ENCODE measurements around the gene LCK. TPM values are rescaled to one million over a fixed set of nuclear protein-coding genes. Genes with fewer than 3 reads are reported as not detected.

LCK gene
- total and polyA plus RNA-seq, 2 experiments from 2014 or later = 0.40 to 0.79 TPM

- Histone ChIP-seq H3K9me3 (ENCODE audit: low read depth) (no peaks in the 10 kb centered on the region), H3K27me3 (no peaks in the 10 kb centered on the region), H3K36me3 (replicated peaks; ENCODE audit: insufficient read depth, low read depth) (peaks cover 3% of the 10 kb centered on the region), H2AFZ (no peak overlapping the region), H3K9me2 (replicated peaks; ENCODE audit: insufficient read depth) (no peaks in the 10 kb centered on the region), H3K4me3 (no peak overlapping the region), H3K79me2 (peaks cover 99% of the 10 kb centered on the region), H3K4me1 (ENCODE audit: insufficient read depth) (peaks cover 5% of the 10 kb centered on the region), H3K27ac (peak overlapping the region; percentile 34), H4K20me1 (ENCODE audit: insufficient read depth, poor library complexity, severe bottlenecking) (peaks cover 7% of the 10 kb centered on the region), H3K4me2 (no peak overlapping the region)
- DNase-seq (ENCODE audit: low spot score) = no peak
- TF ChIP-seq, protein P1, sequence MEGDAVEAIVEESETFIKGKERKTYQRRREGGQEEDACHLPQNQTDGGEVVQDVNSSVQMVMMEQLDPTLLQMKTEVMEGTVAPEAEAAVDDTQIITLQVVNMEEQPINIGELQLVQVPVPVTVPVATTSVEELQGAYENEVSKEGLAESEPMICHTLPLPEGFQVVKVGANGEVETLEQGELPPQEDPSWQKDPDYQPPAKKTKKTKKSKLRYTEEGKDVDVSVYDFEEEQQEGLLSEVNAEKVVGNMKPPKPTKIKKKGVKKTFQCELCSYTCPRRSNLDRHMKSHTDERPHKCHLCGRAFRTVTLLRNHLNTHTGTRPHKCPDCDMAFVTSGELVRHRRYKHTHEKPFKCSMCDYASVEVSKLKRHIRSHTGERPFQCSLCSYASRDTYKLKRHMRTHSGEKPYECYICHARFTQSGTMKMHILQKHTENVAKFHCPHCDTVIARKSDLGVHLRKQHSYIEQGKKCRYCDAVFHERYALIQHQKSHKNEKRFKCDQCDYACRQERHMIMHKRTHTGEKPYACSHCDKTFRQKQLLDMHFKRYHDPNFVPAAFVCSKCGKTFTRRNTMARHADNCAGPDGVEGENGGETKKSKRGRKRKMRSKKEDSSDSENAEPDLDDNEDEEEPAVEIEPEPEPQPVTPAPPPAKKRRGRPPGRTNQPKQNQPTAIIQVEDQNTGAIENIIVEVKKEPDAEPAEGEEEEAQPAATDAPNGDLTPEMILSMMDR (IDR thresholded peaks at IDR 0.05; ENCODE audit: poor library complexity) = no peak
- TF ChIP-seq EZH2 (IDR thresholded peaks at IDR 0.05; ENCODE audit: borderline replicate concordance) (no peak), EZH2phosphoT487 (IDR thresholded peaks at IDR 0.05; ENCODE audit: low read depth, severe bottlenecking, unreplicated experiment) (no peak)
- 70% methylated on average over 2 of the region's 2 CpGs for WGBS (ENCODE audit: low lambda C conversion rate, missing lambda C conversion rate)
Measured at GRCh38 chr1:32307324-32307723, 56.3 kb downstream of the LCK start.

GRCh38 chr1:32309960-32310359 lies 58.9 kb downstream of the LCK start:
- no peak for TF ChIP-seq EZH2phosphoT487 (IDR thresholded peaks at IDR 0.05; ENCODE audit: low read depth, severe bottlenecking, unreplicated experiment)
- TF ChIP-seq, protein P1 (IDR thresholded peaks at IDR 0.05; ENCODE audit: poor library complexity) = no peak
- TF ChIP-seq EZH2 (IDR thresholded peaks at IDR 0.05; ENCODE audit: borderline replicate concordance) = no peak
- Histone ChIP-seq H2AFZ (no peak overlapping the region), H3K9me3 (ENCODE audit: low read depth) (no peaks in the 10 kb centered on the region), H3K4me1 (ENCODE audit: insufficient read depth) (peaks cover 5% of the 10 kb centered on the region), H3K27ac (no peak overlapping the region), H4K20me1 (ENCODE audit: insufficient read depth, poor library complexity, severe bottlenecking) (peaks cover 7% of the 10 kb centered on the region), H3K9me2 (replicated peaks; ENCODE audit: insufficient read depth) (no peaks in the 10 kb centered on the region), H3K79me2 (peaks cover 98% of the 10 kb centered on the region), H3K4me3 (no peak overlapping the region), H3K27me3 (no peaks in the 10 kb centered on the region), H3K36me3 (replicated peaks; ENCODE audit: insufficient read depth, low read depth) (no peaks in the 10 kb centered on the region), H3K4me2 (no peak overlapping the region)
- WGBS (ENCODE audit: low lambda C conversion rate, missing lambda C conversion rate) = 48% methylated on average over 1 of the region's 1 CpG
- DNase-seq (ENCODE audit: low spot score) = no peak

DNA sequence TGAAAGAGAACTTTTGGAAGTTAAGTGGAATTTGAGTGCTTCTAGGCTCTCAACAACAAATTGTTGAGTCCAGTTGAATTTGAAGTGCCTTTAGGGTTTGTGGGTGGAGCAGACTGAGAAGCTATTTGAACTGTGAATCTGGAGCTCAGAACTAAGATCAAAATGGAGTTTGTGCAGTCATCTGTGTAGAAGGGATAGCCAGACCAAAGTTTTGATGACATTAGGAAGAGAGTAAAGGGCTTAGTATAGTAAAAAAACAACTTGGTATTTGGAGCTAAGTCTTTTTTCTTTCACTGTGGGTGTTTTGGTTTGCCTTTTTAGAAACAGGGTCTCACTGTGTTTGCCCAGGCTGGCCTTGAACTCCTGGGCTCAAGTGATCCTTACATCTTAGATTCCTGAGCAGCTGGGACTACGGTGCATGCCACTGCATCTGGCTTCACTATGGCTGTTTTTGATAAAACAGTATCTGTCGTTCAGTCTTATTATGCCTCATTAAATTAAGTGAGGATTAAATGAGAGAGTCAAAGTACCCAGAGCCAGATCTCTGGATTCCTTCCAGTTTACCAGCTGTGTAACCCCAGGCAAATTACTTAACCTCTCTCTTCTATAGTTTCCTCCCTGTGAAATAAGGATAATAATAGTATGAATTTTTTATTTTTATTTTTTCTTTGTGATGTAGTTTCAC lies 60.8 kb downstream of the LCK start:
- peaks cover 7% of the 10 kb centered on the region for H4K20me1 ChIP-seq (ENCODE audit: insufficient read depth, poor library complexity, severe bottlenecking)
- no peaks in the 10 kb centered on the region for H3K9me3 ChIP-seq (ENCODE audit: low read depth)
- WGBS (ENCODE audit: low lambda C conversion rate, missing lambda C conversion rate) = 36% methylated on average over 2 of the region's 2 CpGs
- H3K9me2 ChIP-seq (replicated peaks; ENCODE audit: insufficient read depth) = no peaks in the 10 kb centered on the region
- no peak for TF ChIP-seq EZH2 (IDR thresholded peaks at IDR 0.05; ENCODE audit: borderline replicate concordance)
- no peak for TF ChIP-seq EZH2phosphoT487 (IDR thresholded peaks at IDR 0.05; ENCODE audit: low read depth, severe bottlenecking, unreplicated experiment)
- no peaks in the 10 kb centered on the region for H3K36me3 ChIP-seq (replicated peaks; ENCODE audit: insufficient read depth, low read depth)
- H2AFZ ChIP-seq = no peak overlapping the region
- H3K4me2 ChIP-seq = no peak overlapping the region
- H3K4me3 ChIP-seq = no peak overlapping the region
- no peaks in the 10 kb centered on the region for H3K27me3 ChIP-seq
- peaks cover 93% of the 10 kb centered on the region for H3K79me2 ChIP-seq
- no peak for DNase-seq (ENCODE audit: low spot score)
- H3K27ac ChIP-seq = no peak overlapping the region
- peaks cover 5% of the 10 kb centered on the region for H3K4me1 ChIP-seq (ENCODE audit: insufficient read depth)

DNA sequence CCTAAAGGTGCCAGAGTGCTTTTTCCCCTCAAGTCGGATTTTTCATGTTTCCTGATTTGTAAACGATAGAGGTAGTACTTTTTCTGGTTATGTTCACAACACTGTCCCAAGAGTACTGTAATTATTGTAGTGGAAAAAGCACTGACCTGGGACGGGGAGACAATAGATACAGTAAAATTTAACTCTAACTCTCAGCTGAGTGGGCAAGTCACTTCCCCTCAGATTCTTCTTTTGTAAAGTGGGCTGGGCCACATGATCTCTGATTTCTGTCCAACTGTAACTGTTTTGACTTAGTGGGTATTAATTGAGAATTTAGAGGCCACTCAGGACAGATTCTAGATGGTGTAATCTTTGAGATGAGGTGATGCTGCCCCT lies 65.8 kb downstream of the LCK start:
- Histone ChIP-seq H3K27ac (no peak overlapping the region), H3K9me3 (ENCODE audit: low read depth) (no peaks in the 10 kb centered on the region), H3K9me2 (replicated peaks; ENCODE audit: insufficient read depth) (no peaks in the 10 kb centered on the region), H4K20me1 (ENCODE audit: insufficient read depth, poor library complexity, severe bottlenecking) (no peaks in the 10 kb centered on the region), H3K27me3 (no peaks in the 10 kb centered on the region), H2AFZ (no peak overlapping the region), H3K79me2 (peaks cover 61% of the 10 kb centered on the region), H3K4me3 (no peak overlapping the region), H3K4me1 (ENCODE audit: insufficient read depth) (peaks cover under 1% of the 10 kb centered on the region), H3K36me3 (replicated peaks; ENCODE audit: insufficient read depth, low read depth) (no peaks in the 10 kb centered on the region), H3K4me2 (no peak overlapping the region)
- no peak for TF ChIP-seq EZH2phosphoT487 (IDR thresholded peaks at IDR 0.05; ENCODE audit: low read depth, severe bottlenecking, unreplicated experiment)
- TF ChIP-seq, protein P1 (IDR thresholded peaks at IDR 0.05; ENCODE audit: poor library complexity) = no peak
- TF ChIP-seq EZH2 (IDR thresholded peaks at IDR 0.05; ENCODE audit: borderline replicate concordance) = no peak
- 88% methylated on average over 3 of the region's 3 CpGs for WGBS (ENCODE audit: low lambda C conversion rate, missing lambda C conversion rate)
- no peak for DNase-seq (ENCODE audit: low spot score)
